HL-60 (cell line): ENCODE measurements around the gene UNC5C.

Experiments
- GABPA ChIP-seq: IDR thresholded peaks from 2 replicates; pipeline ENCODE4 v1.6.1; 2012; ENCODE audit warnings: low read depth
- POLR2AphosphoS5 ChIP-seq: IDR thresholded peaks from 2 replicates; pipeline ENCODE4 v1.6.1; 2012; ENCODE audit warnings: low read depth
- SPI1 ChIP-seq: IDR thresholded peaks from 2 replicates; pipeline ENCODE4 v1.6.1; 2012; ENCODE audit warnings: low read depth, mild to moderate bottlenecking, borderline replicate concordance
- TF ChIP-seq, protein P1 (sequence below): IDR thresholded peaks from one replicate; pipeline ENCODE4 v1.5.1; 2011; ENCODE audit warnings: low read length, control low read depth, inconsistent platforms; ENCODE audit not compliant: insufficient read depth
- TF ChIP-seq, protein P2 (sequence below): IDR thresholded peaks from 2 replicates; pipeline ENCODE4 v1.6.1; 2012; ENCODE audit warnings: low read depth; ENCODE audit not compliant: insufficient replicate concordance

GRCh38 chr4:95212692-95213091 lies 336.1 kb downstream of the UNC5C start:
- TF ChIP-seq, protein P1, sequence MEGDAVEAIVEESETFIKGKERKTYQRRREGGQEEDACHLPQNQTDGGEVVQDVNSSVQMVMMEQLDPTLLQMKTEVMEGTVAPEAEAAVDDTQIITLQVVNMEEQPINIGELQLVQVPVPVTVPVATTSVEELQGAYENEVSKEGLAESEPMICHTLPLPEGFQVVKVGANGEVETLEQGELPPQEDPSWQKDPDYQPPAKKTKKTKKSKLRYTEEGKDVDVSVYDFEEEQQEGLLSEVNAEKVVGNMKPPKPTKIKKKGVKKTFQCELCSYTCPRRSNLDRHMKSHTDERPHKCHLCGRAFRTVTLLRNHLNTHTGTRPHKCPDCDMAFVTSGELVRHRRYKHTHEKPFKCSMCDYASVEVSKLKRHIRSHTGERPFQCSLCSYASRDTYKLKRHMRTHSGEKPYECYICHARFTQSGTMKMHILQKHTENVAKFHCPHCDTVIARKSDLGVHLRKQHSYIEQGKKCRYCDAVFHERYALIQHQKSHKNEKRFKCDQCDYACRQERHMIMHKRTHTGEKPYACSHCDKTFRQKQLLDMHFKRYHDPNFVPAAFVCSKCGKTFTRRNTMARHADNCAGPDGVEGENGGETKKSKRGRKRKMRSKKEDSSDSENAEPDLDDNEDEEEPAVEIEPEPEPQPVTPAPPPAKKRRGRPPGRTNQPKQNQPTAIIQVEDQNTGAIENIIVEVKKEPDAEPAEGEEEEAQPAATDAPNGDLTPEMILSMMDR, result no peak
- TF ChIP-seq POLR2AphosphoS5 (no peak), GABPA (no peak), SPI1 (no peak)
- TF ChIP-seq, protein P2, sequence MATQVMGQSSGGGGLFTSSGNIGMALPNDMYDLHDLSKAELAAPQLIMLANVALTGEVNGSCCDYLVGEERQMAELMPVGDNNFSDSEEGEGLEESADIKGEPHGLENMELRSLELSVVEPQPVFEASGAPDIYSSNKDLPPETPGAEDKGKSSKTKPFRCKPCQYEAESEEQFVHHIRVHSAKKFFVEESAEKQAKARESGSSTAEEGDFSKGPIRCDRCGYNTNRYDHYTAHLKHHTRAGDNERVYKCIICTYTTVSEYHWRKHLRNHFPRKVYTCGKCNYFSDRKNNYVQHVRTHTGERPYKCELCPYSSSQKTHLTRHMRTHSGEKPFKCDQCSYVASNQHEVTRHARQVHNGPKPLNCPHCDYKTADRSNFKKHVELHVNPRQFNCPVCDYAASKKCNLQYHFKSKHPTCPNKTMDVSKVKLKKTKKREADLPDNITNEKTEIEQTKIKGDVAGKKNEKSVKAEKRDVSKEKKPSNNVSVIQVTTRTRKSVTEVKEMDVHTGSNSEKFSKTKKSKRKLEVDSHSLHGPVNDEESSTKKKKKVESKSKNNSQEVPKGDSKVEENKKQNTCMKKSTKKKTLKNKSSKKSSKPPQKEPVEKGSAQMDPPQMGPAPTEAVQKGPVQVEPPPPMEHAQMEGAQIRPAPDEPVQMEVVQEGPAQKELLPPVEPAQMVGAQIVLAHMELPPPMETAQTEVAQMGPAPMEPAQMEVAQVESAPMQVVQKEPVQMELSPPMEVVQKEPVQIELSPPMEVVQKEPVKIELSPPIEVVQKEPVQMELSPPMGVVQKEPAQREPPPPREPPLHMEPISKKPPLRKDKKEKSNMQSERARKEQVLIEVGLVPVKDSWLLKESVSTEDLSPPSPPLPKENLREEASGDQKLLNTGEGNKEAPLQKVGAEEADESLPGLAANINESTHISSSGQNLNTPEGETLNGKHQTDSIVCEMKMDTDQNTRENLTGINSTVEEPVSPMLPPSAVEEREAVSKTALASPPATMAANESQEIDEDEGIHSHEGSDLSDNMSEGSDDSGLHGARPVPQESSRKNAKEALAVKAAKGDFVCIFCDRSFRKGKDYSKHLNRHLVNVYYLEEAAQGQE, result no peak
